GM12878 (cell line): ENCODE data around the gene IKZF1. TPM values are rescaled to one million over a fixed set of nuclear protein-coding genes. Genes with fewer than 3 reads are reported as not detected.

Experiments used
- ATAC-seq: fragments of 200-7000 bp; cut with Tn5 transposase; 3 replicates; pipeline ENCODE4 v1.9.1; 2020; ENCODE audit warnings: mild to moderate bottlenecking, moderate library complexity
- BruUV-seq: library from RNA; stranded (reverse); fragments of 400-500 nt; replicated peaks from 2 replicates; lab custom pipeline; 2021; lab: Mats Ljungman, UMichigan
- CTCF ChIA-PET: fragments of 300-600 bp; sonication (Branson Sonifier 250); formaldehyde crosslinking; extraction: SDS; loops from one replicate; lab custom pipeline; 2021; ENCODE audit warnings: inconsistent platforms; lab: Yijun Ruan, JAX
- POLR2A ChIA-PET: fragments of 350-600 bp; formaldehyde crosslinking; extraction: SDS; loops from one replicate; lab custom pipeline; 2021; ENCODE audit warnings: inconsistent platforms; lab: Charles Lee
- RAD21 ChIA-PET: fragments of 300-600 bp; sonication (Branson Sonifier 250); formaldehyde crosslinking; loops from one replicate; lab custom pipeline; 2023; ENCODE audit warnings: antibody characterized with exemption; ENCODE audit not compliant: unreplicated experiment; lab: Charles Lee
- SMC1A ChIA-PET: fragments of 300-600 bp; sonication (Branson Sonifier 250); formaldehyde crosslinking; loops from one replicate; lab custom pipeline; 2023; ENCODE audit not compliant: unreplicated experiment, uncharacterized antibody; lab: Charles Lee
- DNase-seq: peaks from one replicate; pipeline ENCODE4 v3.0.0-alpha.2; 2011; ENCODE audit warnings: low read depth, low spot score
- FAIRE-seq: peaks from 3 replicates; lab custom pipeline; 2011; peaks lifted over from hg19 to GRCh38; lab: Jason Lieb, UNC
- H2AFZ ChIP-seq: 2 replicates; pipeline ENCODE4 v1.6.0; 2011; ENCODE audit warnings: low read depth, low read length, control low read depth; ENCODE audit not compliant: control insufficient read depth
- H3K27ac ChIP-seq: 2 replicates; pipeline ENCODE4 v1.5.1; 2011; ENCODE audit warnings: control low read depth; ENCODE audit not compliant: control insufficient read depth, insufficient read depth
- H3K27me3 ChIP-seq, 2 experiments: replicated peaks in 1 of 2; 2 replicates each; pipeline versions ENCODE4 v1.6.0 to v1.6.1; 2011; ENCODE audit warnings: low read length in 1 of 2; ENCODE audit not compliant: control insufficient read depth in 2 of 2, insufficient read depth in 2 of 2
- H3K36me3 ChIP-seq, 2 experiments: 2 replicates each; pipeline ENCODE4 v1.5.1; 2011; ENCODE audit warnings: low read length in 1 of 2; ENCODE audit not compliant: control insufficient read depth in 2 of 2, insufficient read depth in 2 of 2
- H3K4me1 ChIP-seq: 2 replicates; pipeline ENCODE4 v1.6.1; 2011; ENCODE audit warnings: mild to moderate bottlenecking, low read length, moderate library complexity, mixed read lengths; ENCODE audit not compliant: control insufficient read depth, insufficient read depth
- H3K4me2 ChIP-seq: 2 replicates; pipeline ENCODE4 v1.6.0; 2011; ENCODE audit warnings: control low read depth; ENCODE audit not compliant: control insufficient read depth, insufficient read depth
- H3K4me3 ChIP-seq: fragments of 200-600 bp; sonication (generic); 2 replicates; pipeline ENCODE4 v1.5.1; 2016
- H3K79me2 ChIP-seq: 2 replicates; pipeline ENCODE4 v1.6.0; 2011; ENCODE audit warnings: low read length; ENCODE audit not compliant: control insufficient read depth, insufficient read depth
- H3K9ac ChIP-seq: 2 replicates; pipeline ENCODE4 v1.8.0; 2011; ENCODE audit warnings: low read length, control low read depth, mixed read lengths; ENCODE audit not compliant: control insufficient read depth, insufficient read depth
- H3K9me3 ChIP-seq: replicated peaks from 3 replicates; pipeline ENCODE4 v1.5.1; 2011; ENCODE audit warnings: mild to moderate bottlenecking, low read length; ENCODE audit not compliant: control insufficient read depth, insufficient read depth
- H4K20me1 ChIP-seq: 2 replicates; pipeline ENCODE4 v1.6.0; 2011; ENCODE audit not compliant: control insufficient read depth, insufficient read depth
- BHLHE40 ChIP-seq, 2 experiments: fragments of 450-650 bp in 1 of 2; IDR thresholded peaks; 2 replicates each; pipeline ENCODE4 v1.6.1; 2011 to 2017; ENCODE audit warnings: low read depth in 2 of 2, borderline replicate concordance in 1 of 2, improper control_type of control experiment in 1 of 2, low read length in 1 of 2, mild to moderate bottlenecking in 1 of 2
- CBX3 ChIP-seq: fragments of 200-600 bp; sonication (generic); IDR thresholded peaks from 2 replicates; pipeline ENCODE4 v1.6.1; 2016; ENCODE audit warnings: low read depth, borderline replicate concordance
- CREB1 ChIP-seq: IDR thresholded peaks from 2 replicates; pipeline ENCODE4 v1.6.1; 2012; ENCODE audit warnings: low read depth, mild to moderate bottlenecking, inconsistent platforms
- EZH2 ChIP-seq: IDR thresholded peaks from 2 replicates; pipeline ENCODE4 v1.6.1; 2012; ENCODE audit warnings: low read depth, mild to moderate bottlenecking, control low read depth, inconsistent platforms, low read length, borderline replicate concordance; ENCODE audit not compliant: control insufficient read depth
- HCFC1 ChIP-seq: fragments of 150-350 bp; IDR thresholded peaks from 2 replicates; pipeline ENCODE4 v1.6.1; 2014; ENCODE audit warnings: low read length
- HDAC6 ChIP-seq: fragments of 200-600 bp; sonication (generic); IDR thresholded peaks from one replicate; pipeline ENCODE4 v1.8.0; 2017; ENCODE audit warnings: antibody characterized with exemption; ENCODE audit not compliant: unreplicated experiment
- MAX ChIP-seq: IDR thresholded peaks from 2 replicates; pipeline ENCODE4 v1.6.1; 2012; ENCODE audit warnings: low read depth, low read length, improper control_type of control experiment
- MLLT1 ChIP-seq: fragments of 450-650 bp; IDR thresholded peaks from 2 replicates; pipeline ENCODE4 v1.6.1; 2016; ENCODE audit warnings: mild to moderate bottlenecking
- MYB ChIP-seq: fragments of 150-350 bp; IDR thresholded peaks from 2 replicates; pipeline ENCODE4 v1.6.1; 2014; ENCODE audit warnings: mild to moderate bottlenecking, low read depth, low read length, borderline replicate concordance
- NFYB ChIP-seq: IDR thresholded peaks from 2 replicates; pipeline ENCODE4 v1.6.1; 2011; ENCODE audit warnings: low read depth, mild to moderate bottlenecking, low read length, improper control_type of control experiment, moderate library complexity; ENCODE audit not compliant: insufficient read depth
- POLR2A ChIP-seq: IDR thresholded peaks from 2 replicates; pipeline ENCODE4 v1.6.1; 2011; ENCODE audit warnings: low read depth, mild to moderate bottlenecking, low read length
- POLR2AphosphoS5 ChIP-seq: IDR thresholded peaks from 2 replicates; pipeline ENCODE4 v1.6.1; 2011; ENCODE audit warnings: mild to moderate bottlenecking, low read length, inconsistent platforms
- RAD21 ChIP-seq: IDR thresholded peaks from 2 replicates; pipeline ENCODE4 v1.6.1; 2011; ENCODE audit warnings: mild to moderate bottlenecking, low read depth, low read length, moderate library complexity; ENCODE audit not compliant: insufficient read depth
- SUZ12 ChIP-seq: fragments of 200-600 bp; sonication (generic); IDR thresholded peaks from one replicate; pipeline ENCODE4 v1.6.1; 2018; ENCODE audit warnings: antibody characterized with exemption, mild to moderate bottlenecking; ENCODE audit not compliant: unreplicated experiment
- TAF1 ChIP-seq: IDR thresholded peaks from 2 replicates; pipeline ENCODE4 v1.6.1; 2011; ENCODE audit warnings: mild to moderate bottlenecking, low read depth, low read length, borderline replicate concordance
- YBX1 ChIP-seq: fragments of 450-650 bp; IDR thresholded peaks from 2 replicates; pipeline ENCODE4 v1.6.1; 2016; ENCODE audit warnings: antibody characterized with exemption
- ZNF274 ChIP-seq: IDR thresholded peaks from one replicate; pipeline ENCODE4 v1.8.0; 2011; ENCODE audit not compliant: insufficient read length, insufficient read depth
- ZNF687 ChIP-seq: fragments of 450-650 bp; IDR thresholded peaks from 2 replicates; pipeline ENCODE4 v1.6.1; 2017; ENCODE audit warnings: mild to moderate bottlenecking, moderate library complexity
- WGBS: methylation state at CpG from one replicate; pipeline ENCODE4 v1.1.6; 2016; ENCODE audit warnings: low lambda C conversion rate; ENCODE audit not compliant: insufficient replicate concordance, insufficient coverage; ENCODE audit errors: missing lambda C conversion rate; 5-methylcytosine and 5-hydroxymethylcytosine counted together
- in situ Hi-C: fragments of 300-500 bp; cut with MboI; formaldehyde crosslinking; loops from 9 replicates; pipeline ENCODE4 v1.14.3; 2018; ENCODE audit warnings: mixed read lengths
- intact Hi-C: fragments of 100-400 bp; cut with micrococcal nuclease; formaldehyde crosslinking; loops from one replicate; pipeline ENCODE4 v1.14.2; 2022; ENCODE audit not compliant: unreplicated experiment
- polyA plus RNA-seq, 11 experiments: library from polyadenylated mRNA; depleted of rRNA in 4 of 11; unstranded in 6 of 11; stranded (reverse) in 5 of 11; fragments of >200 nt; fragmentation: Nextera tagmentation in 4 of 11; fragmentation: Illumina TruSeq in 1 of 11; extraction: Ambion mirVana in 4 of 11; extraction: Trizol in 1 of 11; gene quantifications; 1 replicate in 1 of 11; 2 replicates in 10 of 11; pipeline versions ENCODE4 v1.2.1 to v1.2.3, GENCODE V29; 2011 to 2016; ENCODE audit warnings: inconsistent platforms in 2 of 11, missing spikeins in 2 of 11, low read depth in 1 of 11
- total RNA-seq, 4 experiments: library from RNA; depleted of rRNA in 3 of 4; stranded (reverse); fragments of >200 nt in 3 of 4; fragmentation: Illumina TruSeq in 1 of 4; extraction: Trizol in 1 of 4; gene quantifications; 2 replicates each; pipeline versions ENCODE4 v1.2.1 to v1.2.3, GENCODE V29; 2013 to 2021
- TF ChIP-seq, protein P1 (sequence below): IDR thresholded peaks from 2 replicates; pipeline ENCODE4 v1.6.1; 2012; ENCODE audit warnings: low read length, inconsistent platforms

IKZF1 gene
- total and polyA plus RNA-seq, 10 of the 15 experiments (the other 5 are each of a cell fraction or from before 2014, with no cell fraction given): 27.2 to 125 (median 71.6) TPM

GRCh38 chr7:50446542-50446960, 142.0 kb downstream of the IKZF1 start:
- in situ Hi-C loops: no loop called here
- 2% methylated on average over 4 of the region's 4 CpGs for WGBS
- H3K79me2 ChIP-seq: peaks cover 16% of the 10 kb centered on the region
- DNase-seq: peak; percentile 62
- no peaks in the 10 kb centered on the region for H3K27me3 ChIP-seq
- intact Hi-C loops: no loop called here
- ChIA-PET SMC1A (interaction anchor here (0.7 to 3.0 kb wide), 7 partner anchors 8 to 303 kb away, joined by 3 to 10 read pairs (median 3); no protein-coding TSS in a partner anchor), POLR2A (no interaction called here), RAD21 (no interaction called here), CTCF (interaction anchor here (0.6 to 3.6 kb wide), 4 partner anchors 9 to 354 kb away, joined by 3 to 15 read pairs (median 6); partner anchors contain the start of gene ZPBP)
- no peak overlapping the region for H3K9ac ChIP-seq
- H2AFZ ChIP-seq: no peak overlapping the region
- FAIRE-seq: no peak
- H3K4me3 ChIP-seq: peak overlapping the region; percentile 6
- 0 out of 2 replicates have a peak overlapping the region, but pooled peaks have one; percentile 33 for H3K4me2 ChIP-seq
- H4K20me1 ChIP-seq: no peaks in the 10 kb centered on the region
- no peak overlapping the region for H3K27ac ChIP-seq
- peaks cover 16% of the 10 kb centered on the region for H3K4me1 ChIP-seq
- BruUV-seq: no TSS peak
- H3K36me3 ChIP-seq: peaks cover 2 to 6% of the 10 kb centered on the region in 2 experiments; a peak in 3 of 4 replicates
- no peaks in the 10 kb centered on the region for H3K9me3 ChIP-seq
- ATAC-seq: peak; percentile 26
- TF ChIP-seq ZNF687: no peak
- TF ChIP-seq EZH2: no peak
- TF ChIP-seq CBX3: no peak
- TF ChIP-seq MAX: no peak
- no peak for TF ChIP-seq MYB
- no peak for TF ChIP-seq ZNF274
- TF ChIP-seq TAF1: no peak
- TF ChIP-seq SUZ12: no peak
- TF ChIP-seq NFYB: no peak
- no peak for TF ChIP-seq POLR2AphosphoS5
- no peak for TF ChIP-seq POLR2A
- TF ChIP-seq HDAC6: no peak
- no peak for TF ChIP-seq MLLT1
- TF ChIP-seq HCFC1: no peak
- TF ChIP-seq RAD21: no peak
- TF ChIP-seq YBX1: no peak
- no peak for TF ChIP-seq BHLHE40 (IDR thresholded peaks at IDR 0.05; ENCODE audit: borderline replicate concordance in 1 of 2, low read depth in 2 of 2, low read length in 1 of 2)
- TF ChIP-seq, protein P1, sequence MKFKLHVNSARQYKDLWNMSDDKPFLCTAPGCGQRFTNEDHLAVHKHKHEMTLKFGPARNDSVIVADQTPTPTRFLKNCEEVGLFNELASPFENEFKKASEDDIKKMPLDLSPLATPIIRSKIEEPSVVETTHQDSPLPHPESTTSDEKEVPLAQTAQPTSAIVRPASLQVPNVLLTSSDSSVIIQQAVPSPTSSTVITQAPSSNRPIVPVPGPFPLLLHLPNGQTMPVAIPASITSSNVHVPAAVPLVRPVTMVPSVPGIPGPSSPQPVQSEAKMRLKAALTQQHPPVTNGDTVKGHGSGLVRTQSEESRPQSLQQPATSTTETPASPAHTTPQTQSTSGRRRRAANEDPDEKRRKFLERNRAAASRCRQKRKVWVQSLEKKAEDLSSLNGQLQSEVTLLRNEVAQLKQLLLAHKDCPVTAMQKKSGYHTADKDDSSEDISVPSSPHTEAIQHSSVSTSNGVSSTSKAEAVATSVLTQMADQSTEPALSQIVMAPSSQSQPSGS: peak; percentile 86
- peak; percentile 51; the same call in 1 of the 2 replicates for TF ChIP-seq CREB1
